Stimulated activated effector memory CD8-positive, alpha-beta T cell treated with anti-CD3 and anti-CD28 coated beads, Interleukin-12 subunit alpha, Interleukin-12 subunit beta, amount 100 ng/mL, for 72 hours (primary cell): ENCODE results near the gene LRMDA.
A peak's percentile ranks its signal among the peaks of the same experiment; 100 is the strongest.

Experiments used
- ATAC-seq: fragments of 150-1000 bp; cut with Tn5 transposase; 2 replicates; pipeline ENCODE4 v1.10.0; 2021
- DNase-seq, 2 donors: peaks; one replicate each; pipeline ENCODE4 v3.0.0; 2021 to 2022; ENCODE audit warnings: low spot score in 2 of 2
- H3K27ac Mint-ChIP-seq: one replicate; pipeline ENCODE4 v1.8.0; 2022; ENCODE audit warnings: mild to moderate bottlenecking, mixed read lengths
- H3K36me3 Mint-ChIP-seq: one replicate; pipeline ENCODE4 v1.8.0; 2022; ENCODE audit warnings: mild to moderate bottlenecking, mixed read lengths
- H3K4me1 Mint-ChIP-seq: one replicate; pipeline ENCODE4 v1.8.0; 2022; ENCODE audit warnings: mixed read lengths
- H3K4me3 Mint-ChIP-seq: one replicate; pipeline ENCODE4 v1.8.0; 2022; ENCODE audit warnings: mild to moderate bottlenecking, mixed read lengths
- H3K9me3 Mint-ChIP-seq: one replicate; pipeline ENCODE4 v1.8.0; 2022; ENCODE audit warnings: mixed read lengths

The LRMDA gene

GRCh38 chr10:75773813-75774782 is 342.7 kb downstream of the LRMDA start:
- ATAC-seq = peak; percentile 47
- DNase-seq = no peak
- Mint-ChIP-seq H3K4me3 (no peak overlapping the region), H3K36me3 (no peaks in the 10 kb centered on the region), H3K4me1 (peaks cover 14% of the 10 kb centered on the region), H3K27ac (no peak overlapping the region), H3K9me3 (no peaks in the 10 kb centered on the region)

DNA sequence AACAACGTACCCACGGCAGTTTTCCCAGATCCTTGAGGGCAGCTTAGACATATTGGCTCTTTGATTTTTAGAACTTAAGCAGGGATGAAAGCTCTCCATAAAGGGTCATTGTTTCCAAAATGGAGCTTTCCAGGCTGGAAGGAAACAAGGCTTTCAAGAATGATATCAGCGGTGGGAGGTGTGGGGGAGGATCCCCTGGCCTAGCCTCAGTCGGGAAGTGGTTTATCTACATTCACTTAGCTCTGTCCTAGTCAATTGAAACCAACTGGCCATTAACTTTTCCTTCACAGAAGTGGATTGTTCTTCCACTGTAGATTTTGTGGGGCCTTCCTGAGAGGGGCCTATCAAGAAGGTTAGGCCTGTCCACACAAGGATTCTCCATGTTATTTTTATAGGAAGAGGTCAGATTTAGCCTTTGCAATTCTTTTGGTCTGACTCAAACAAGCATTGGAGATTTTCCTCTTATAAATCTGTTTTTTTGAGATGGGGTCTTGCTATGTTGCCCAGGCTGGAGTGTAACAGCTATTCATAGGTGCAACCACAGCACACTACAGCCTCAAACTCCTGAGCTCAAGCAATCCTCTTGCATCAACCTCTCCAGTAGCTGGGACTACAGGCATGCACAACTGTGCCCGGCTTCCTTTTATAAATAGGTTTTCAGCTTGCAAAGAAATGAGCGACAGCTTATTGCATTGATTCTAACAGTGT is 343.5 kb downstream of the LRMDA start:
- H3K4me3 Mint-ChIP-seq = no peak overlapping the region
- ATAC-seq (no peak), DNase-seq (no peak)
- peaks cover 14% of the 10 kb centered on the region for H3K4me1 Mint-ChIP-seq
- no peaks in the 10 kb centered on the region for H3K9me3 Mint-ChIP-seq
- no peaks in the 10 kb centered on the region for H3K36me3 Mint-ChIP-seq
- H3K27ac Mint-ChIP-seq = no peak overlapping the region

DNA sequence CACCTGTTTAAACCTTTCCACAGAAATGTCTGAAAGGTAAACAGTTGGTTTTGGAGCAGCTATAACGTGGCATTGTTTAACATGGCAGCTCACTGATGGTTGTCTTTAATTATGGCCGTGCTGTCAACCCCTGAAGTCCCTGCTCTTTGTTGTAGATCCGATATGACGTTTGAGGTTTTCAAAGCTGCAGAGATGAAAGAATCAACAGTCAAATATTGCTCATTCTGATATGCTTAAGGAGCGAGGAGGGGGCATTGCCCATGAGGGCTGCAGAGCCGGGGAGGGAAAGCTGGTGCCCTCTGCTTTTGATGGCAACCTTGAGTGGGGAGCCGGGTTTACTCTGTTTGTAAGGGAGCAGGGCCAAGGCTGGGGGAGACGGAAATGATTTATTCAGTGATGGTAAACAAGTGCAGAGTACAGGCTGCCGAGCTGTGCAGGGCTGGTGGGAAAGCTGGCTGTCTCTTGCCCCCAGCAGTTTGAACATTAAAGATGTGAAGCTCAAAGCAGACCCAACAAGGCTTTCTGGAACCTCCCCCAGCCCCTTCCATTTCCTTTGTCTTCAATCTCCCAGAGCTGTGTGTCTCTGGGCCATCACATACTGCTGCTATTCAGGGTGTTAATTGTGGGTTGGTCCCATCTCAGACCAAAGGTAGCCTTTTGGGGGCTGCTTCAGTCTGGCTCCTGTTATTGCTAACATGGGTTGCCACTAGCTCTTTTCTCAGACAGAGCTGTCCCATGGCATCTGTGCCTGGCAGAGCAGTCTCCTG is 345.5 kb downstream of the LRMDA start:
- Mint-ChIP-seq H3K9me3 (no peaks in the 10 kb centered on the region), H3K27ac (no peak overlapping the region), H3K4me1 (peaks cover 5% of the 10 kb centered on the region), H3K4me3 (no peak overlapping the region), H3K36me3 (no peaks in the 10 kb centered on the region)
- DNase-seq (no peak), ATAC-seq (no peak)

- no peak for ATAC-seq
- DNase-seq = no peak
- Mint-ChIP-seq H3K4me1 (no peaks in the 10 kb centered on the region), H3K27ac (no peak overlapping the region), H3K4me3 (no peak overlapping the region), H3K9me3 (no peaks in the 10 kb centered on the region), H3K36me3 (no peaks in the 10 kb centered on the region)
Measured at GRCh38 chr10:75778665-75779064, 347.2 kb downstream of the LRMDA start.

- Mint-ChIP-seq H3K27ac (no peak overlapping the region), H3K4me3 (no peak overlapping the region), H3K9me3 (no peaks in the 10 kb centered on the region), H3K4me1 (no peaks in the 10 kb centered on the region), H3K36me3 (no peaks in the 10 kb centered on the region)
- DNase-seq (no peak), ATAC-seq (no peak)
Measured at GRCh38 chr10:75779276-75779675, 347.9 kb downstream of the LRMDA start.

DNA sequence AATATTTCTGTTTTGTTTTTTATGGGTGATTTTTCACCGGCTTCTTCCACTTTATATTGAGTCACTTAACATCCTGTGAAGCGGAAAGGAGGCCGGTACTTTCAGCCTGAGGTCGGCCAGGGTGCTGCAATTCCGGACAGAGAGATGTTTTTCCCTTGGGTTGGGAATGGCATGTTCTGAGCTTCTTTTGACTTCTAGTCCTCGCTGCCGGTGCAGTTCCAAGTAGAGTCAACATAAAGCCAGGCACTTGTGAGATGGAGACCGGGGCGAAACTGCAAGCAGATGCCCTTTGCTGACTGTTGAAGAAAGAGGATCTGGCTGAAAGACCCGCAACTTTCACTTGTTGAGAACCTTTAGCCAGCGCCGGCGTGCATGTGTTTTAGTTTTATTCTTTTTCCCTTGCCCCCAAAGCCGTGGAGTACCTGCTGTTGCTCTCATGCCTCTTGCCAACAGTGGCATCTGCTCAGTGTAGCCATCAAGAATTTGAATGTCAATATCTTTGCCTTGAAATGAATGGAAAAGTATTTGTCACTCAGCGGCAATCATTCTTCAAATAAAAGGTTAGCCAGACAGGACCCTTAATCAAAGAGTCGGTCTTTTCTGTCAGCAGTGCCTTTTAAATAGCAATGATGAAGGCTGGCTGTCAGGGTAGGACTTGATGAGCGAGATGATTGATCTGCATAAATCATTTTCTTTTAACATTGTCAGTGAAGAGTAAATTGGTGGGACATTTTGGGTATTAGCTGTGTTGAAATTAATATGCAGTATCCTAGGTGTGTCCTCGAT is 351.2 kb downstream of the LRMDA start:
- no peaks in the 10 kb centered on the region for H3K36me3 Mint-ChIP-seq
- H3K27ac Mint-ChIP-seq = no peak overlapping the region
- DNase-seq = no peak
- no peak overlapping the region for H3K4me3 Mint-ChIP-seq
- no peak for ATAC-seq
- H3K9me3 Mint-ChIP-seq = no peaks in the 10 kb centered on the region
- no peaks in the 10 kb centered on the region for H3K4me1 Mint-ChIP-seq

DNA sequence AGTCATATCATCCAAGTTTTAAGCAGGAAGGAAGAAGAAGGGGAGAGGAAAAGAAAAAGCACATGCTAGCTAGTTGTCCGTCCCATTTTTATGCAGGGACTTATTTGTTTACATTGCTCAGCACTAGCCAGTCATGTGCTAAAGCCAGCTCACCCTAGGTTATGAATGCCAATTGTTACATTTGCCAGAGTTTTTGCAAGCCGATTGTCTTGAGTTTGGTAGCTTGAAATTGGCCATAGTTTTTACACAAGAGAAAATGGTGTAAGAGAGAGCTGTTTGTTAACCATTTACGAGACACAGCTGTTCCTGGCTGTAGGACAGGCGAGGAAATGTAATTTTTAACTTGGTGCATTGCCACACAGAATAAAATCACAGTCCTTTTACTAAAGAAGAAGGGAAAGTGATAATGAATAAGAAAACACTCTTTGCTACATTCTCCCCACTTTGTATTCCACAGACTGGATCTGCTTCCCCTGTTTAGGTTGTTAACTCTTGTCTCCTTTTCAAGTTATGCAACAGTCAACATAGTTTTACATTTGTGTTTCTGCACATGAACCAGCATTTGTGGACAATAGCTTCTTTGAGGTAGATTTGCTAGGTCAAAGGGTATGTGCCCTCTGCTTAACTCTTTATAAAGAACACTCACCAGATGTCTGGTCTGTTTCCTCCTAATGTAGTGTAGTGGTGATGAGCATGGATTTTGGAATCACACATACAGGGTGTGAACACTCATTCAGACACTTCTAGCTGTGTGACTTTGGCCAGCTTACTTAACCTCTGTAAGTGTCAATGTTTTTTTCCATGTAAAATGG is 357.2 kb downstream of the LRMDA start:
- Mint-ChIP-seq H3K4me1 (no peaks in the 10 kb centered on the region), H3K36me3 (no peaks in the 10 kb centered on the region), H3K9me3 (no peaks in the 10 kb centered on the region), H3K27ac (no peak overlapping the region), H3K4me3 (no peak overlapping the region)
- ATAC-seq (no peak), DNase-seq (peak in 1 of 2 donors; percentile 3)

DNA sequence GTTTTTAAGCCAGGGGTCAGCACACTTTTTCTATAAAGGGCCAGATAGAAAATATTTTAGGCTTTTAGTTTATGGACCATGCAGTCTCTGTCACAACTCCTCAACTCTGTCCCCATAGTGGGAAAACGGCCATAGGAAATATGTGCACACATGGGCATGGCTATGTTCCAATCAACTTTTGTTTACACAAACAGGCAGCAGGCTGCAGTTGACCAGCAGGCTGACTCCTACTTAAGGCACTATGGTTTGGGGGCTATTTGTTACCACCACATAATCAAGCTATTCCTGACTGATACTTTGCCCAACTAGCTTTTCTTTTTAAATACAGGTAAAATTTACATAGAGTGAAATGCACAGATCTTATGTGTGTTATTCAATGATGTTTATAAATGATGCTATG is 362.4 kb downstream of the LRMDA start:
- Mint-ChIP-seq H3K4me3 (no peak overlapping the region), H3K36me3 (no peaks in the 10 kb centered on the region), H3K4me1 (no peaks in the 10 kb centered on the region), H3K9me3 (no peaks in the 10 kb centered on the region), H3K27ac (no peak overlapping the region)
- ATAC-seq = no peak
- peak in 1 of 2 donors; percentile 4 for DNase-seq

DNA sequence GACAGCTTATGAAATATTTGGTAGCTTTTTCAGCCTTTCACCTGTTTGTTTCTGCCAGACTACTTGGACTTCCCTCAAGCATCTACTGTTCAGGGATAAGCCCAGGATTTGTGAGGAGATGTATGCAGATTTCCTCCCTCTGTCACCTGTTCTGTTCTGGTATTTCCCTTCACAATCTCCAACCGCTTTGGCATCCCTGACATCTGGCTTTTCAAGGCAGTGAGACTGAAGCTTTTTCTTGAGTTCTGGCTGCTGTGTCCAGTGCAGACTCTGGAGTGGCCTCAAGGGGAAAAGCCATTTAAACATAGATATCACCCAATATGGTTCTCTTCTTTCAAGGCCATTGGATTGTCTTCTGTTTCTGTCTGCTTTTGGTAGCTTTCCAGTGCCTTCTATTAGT is 369.7 kb downstream of the LRMDA start:
- no peak for DNase-seq
- ATAC-seq = no peak
- H3K36me3 Mint-ChIP-seq = no peaks in the 10 kb centered on the region
- no peak overlapping the region for H3K4me3 Mint-ChIP-seq
- H3K4me1 Mint-ChIP-seq = no peaks in the 10 kb centered on the region
- no peak overlapping the region for H3K27ac Mint-ChIP-seq
- peaks cover 4% of the 10 kb centered on the region for H3K9me3 Mint-ChIP-seq

GRCh38 chr10:75801661-75802060 is 370.2 kb downstream of the LRMDA start:
- no peak overlapping the region for H3K4me3 Mint-ChIP-seq

GRCh38 chr10:75803121-75803520 is 371.7 kb downstream of the LRMDA start:
- no peaks in the 10 kb centered on the region for H3K36me3 Mint-ChIP-seq

More at GRCh38 chr10:75801661-75802060, 370.2 kb downstream of the LRMDA start:
- H3K4me1 Mint-ChIP-seq = no peaks in the 10 kb centered on the region
- peaks cover 4% of the 10 kb centered on the region for H3K9me3 Mint-ChIP-seq
- no peak overlapping the region for H3K27ac Mint-ChIP-seq
- DNase-seq = no peak
- H3K36me3 Mint-ChIP-seq = no peaks in the 10 kb centered on the region
- ATAC-seq = no peak

GRCh38 chr10:75803816-75804552 is 372.6 kb downstream of the LRMDA start:
- Mint-ChIP-seq H3K4me3 (no peak overlapping the region), H3K4me1 (no peaks in the 10 kb centered on the region), H3K36me3 (no peaks in the 10 kb centered on the region), H3K27ac (no peak overlapping the region), H3K9me3 (peaks cover 4% of the 10 kb centered on the region)
- ATAC-seq (no peak), DNase-seq (no peak)

More at GRCh38 chr10:75803121-75803520, 371.7 kb downstream of the LRMDA start:
- Mint-ChIP-seq H3K4me1 (no peaks in the 10 kb centered on the region), H3K27ac (no peak overlapping the region), H3K9me3 (peaks cover 4% of the 10 kb centered on the region), H3K4me3 (no peak overlapping the region)
- DNase-seq = no peak
- no peak for ATAC-seq

- Mint-ChIP-seq H3K9me3 (no peaks in the 10 kb centered on the region), H3K27ac (no peak overlapping the region), H3K36me3 (no peaks in the 10 kb centered on the region), H3K4me3 (no peak overlapping the region), H3K4me1 (no peaks in the 10 kb centered on the region)
- ATAC-seq (no peak), DNase-seq (no peak)
Measured at GRCh38 chr10:75806186-75806585, 374.8 kb downstream of the LRMDA start.
